Stimulated activated CD4-positive, alpha-beta T cell treated with anti-CD3 and anti-CD28 coated beads, Interleukin-15, amount 100 ng/mL, for 1 hour (primary cell): ENCODE data around the gene MAS1.

ENCODE experiments used
- DNase-seq, 2 donors: peaks; one replicate each; pipeline ENCODE4 v3.0.0-alpha.2; 2020; ENCODE audit warnings: low read depth in 1 of 2, low spot score in 1 of 2

Gene MAS1

GRCh38 chr6:159879856-159880255, 10.9 kb upstream of the MAS1 start:
- DNase-seq = no peak

- DNase-seq = no peak
Measured at GRCh38 chr6:159880412-159880975, 10.3 kb upstream of the MAS1 start.

GRCh38 chr6:159884720-159885119, 6.1 kb upstream of the MAS1 start:
- DNase-seq = no peak

- no peak for DNase-seq
Measured at GRCh38 chr6:159886270-159886669, 4.5 kb upstream of the MAS1 start.

- no peak for DNase-seq
Measured at GRCh38 chr6:159887146-159887545, 3.6 kb upstream of the MAS1 start.

- no peak for DNase-seq
Measured at GRCh38 chr6:159887761-159888160, 3.0 kb upstream of the MAS1 start.

- DNase-seq = no peak
Measured at GRCh38 chr6:159890201-159890600, 587 bp upstream of the MAS1 start.

GRCh38 chr6:159892053-159892452, 1.3 kb downstream of the MAS1 start:
- no peak for DNase-seq

- DNase-seq = no peak
Measured at GRCh38 chr6:159893064-159893463, 2.3 kb downstream of the MAS1 start.

GRCh38 chr6:159894991-159895390, 4.2 kb downstream of the MAS1 start:
- no peak for DNase-seq

- no peak for DNase-seq
Measured at GRCh38 chr6:159897603-159898002, 6.8 kb downstream of the MAS1 start.

- no peak for DNase-seq
Measured at GRCh38 chr6:159898519-159898918, 7.7 kb downstream of the MAS1 start.

- DNase-seq = no peak
Measured at GRCh38 chr6:159899994-159900745, 9.4 kb downstream of the MAS1 start.

GRCh38 chr6:159902620-159903019, 11.8 kb downstream of the MAS1 start:
- no peak for DNase-seq

- no peak for DNase-seq
Measured at GRCh38 chr6:159904497-159904911, 13.7 kb downstream of the MAS1 start.

GRCh38 chr6:159906400-159906799, 15.6 kb downstream of the MAS1 start:
- DNase-seq = no peak

- no peak for DNase-seq
Measured at GRCh38 chr6:159908535-159908934, 17.7 kb downstream of the MAS1 start.

GRCh38 chr6:159908979-159909378, 18.2 kb downstream of the MAS1 start:
- DNase-seq = no peak

GRCh38 chr6:159910342-159910741, 19.6 kb downstream of the MAS1 start:
- no peak for DNase-seq

- DNase-seq = no peak
Measured at GRCh38 chr6:159913375-159913774, 22.6 kb downstream of the MAS1 start.

GRCh38 chr6:159913862-159914564, 23.2 kb downstream of the MAS1 start:
- no peak for DNase-seq

- DNase-seq = no peak
Measured at GRCh38 chr6:159914565-159914923, 23.8 kb downstream of the MAS1 start.
